SH-SY5Y (cell line): ENCODE measurements around the gene KCNG2.

ENCODE experiments used
- GATA2 ChIP-seq: IDR thresholded peaks from 2 replicates; pipeline ENCODE4 v1.6.1; 2011; ENCODE audit warnings: mild to moderate bottlenecking, low read depth, low read length
- GATA3 ChIP-seq: IDR thresholded peaks from 2 replicates; pipeline ENCODE4 v1.6.1; 2011; ENCODE audit warnings: low read depth, mild to moderate bottlenecking, low read length, moderate library complexity

DNA sequence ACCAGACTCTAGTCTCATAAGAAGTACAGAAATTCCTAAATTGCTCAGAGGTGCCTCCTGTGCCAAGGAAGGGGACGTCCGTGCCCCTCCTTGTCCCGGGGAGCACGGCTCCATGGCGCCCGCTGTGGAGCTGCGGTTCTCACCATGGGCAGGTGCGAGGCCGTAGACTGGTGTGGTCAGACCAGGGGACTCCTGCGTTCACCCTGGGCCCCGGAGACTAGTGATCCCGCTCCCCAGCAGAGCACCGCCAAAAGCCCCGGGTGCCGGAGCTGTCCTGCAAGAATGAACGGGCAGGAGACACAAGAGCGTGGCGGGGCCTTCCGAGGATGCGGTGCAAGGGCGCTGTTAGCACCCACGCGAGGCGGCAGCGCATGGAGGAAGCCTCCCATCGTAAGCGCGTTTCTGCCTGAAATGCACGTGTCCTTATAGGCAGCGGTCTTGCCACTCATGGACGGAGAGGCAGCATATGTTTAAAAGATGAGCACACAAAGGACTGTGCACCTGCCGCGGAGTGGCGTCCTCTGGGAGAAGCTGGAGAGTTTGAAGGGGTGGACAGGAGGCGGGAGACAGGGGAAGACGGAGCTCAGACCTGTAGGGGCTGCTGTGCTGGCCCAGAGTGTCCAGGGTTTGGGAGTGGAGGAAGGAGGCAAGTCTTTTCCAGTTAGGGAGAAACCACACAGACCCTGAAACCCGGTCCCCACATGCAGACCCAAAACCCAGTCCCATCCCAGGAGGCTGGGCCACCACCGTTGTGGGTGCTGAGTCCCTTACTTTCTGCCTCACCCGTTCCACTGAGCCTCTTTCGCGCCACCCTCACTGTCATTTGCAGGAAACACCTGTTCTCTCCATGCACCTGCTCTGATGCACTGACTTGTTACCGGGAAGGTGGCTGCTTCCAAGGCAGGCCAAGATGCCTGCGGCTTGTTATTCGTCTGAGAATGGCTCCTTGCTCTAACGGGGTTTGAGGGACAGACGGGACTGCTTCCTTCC is 7.5 kb upstream of the KCNG2 start:
- TF ChIP-seq GATA2: no peak
- TF ChIP-seq GATA3: no peak
